HG03280 (cell line): ENCODE measurements around the gene NUDT4.
"Not testable (repeated sequence)": the region's sequence is repeated elsewhere in the genome, so short reads cannot be mapped to it uniquely, and the experiment has no call there.

Source experiments
- ATAC-seq: cut with Tn5 transposase; IDR thresholded peaks from one replicate; pipeline ENCODE4 v1.9.1; 2021; ENCODE audit warnings: mild to moderate bottlenecking, moderate library complexity; ENCODE audit not compliant: unreplicated experiment

NUDT4 gene

GRCh38 chr12:93426412-93426805 is 48.7 kb downstream of the NUDT4 start:
- no peak for ATAC-seq

GRCh38 chr12:93427779-93428564 is 50.2 kb downstream of the NUDT4 start:
- ATAC-seq: no peak

- no peak for ATAC-seq
These were observed 51.7 kb downstream of the NUDT4 start for GRCh38 chr12:93429448-93429847.

GRCh38 chr12:93429852-93430251 is 52.1 kb downstream of the NUDT4 start:
- ATAC-seq: no peak

- no peak for ATAC-seq
These were observed 52.6 kb downstream of the NUDT4 start for GRCh38 chr12:93430280-93430679.

GRCh38 chr12:93432031-93432430 is 54.3 kb downstream of the NUDT4 start:
- not testable (repeated sequence) for ATAC-seq

- ATAC-seq: no peak
These were observed 56.6 kb downstream of the NUDT4 start for GRCh38 chr12:93434256-93434865.

- no peak for ATAC-seq
These were observed 60.7 kb downstream of the NUDT4 start for GRCh38 chr12:93438266-93439050.

GRCh38 chr12:93440043-93440835 is 62.5 kb downstream of the NUDT4 start:
- no peak for ATAC-seq

GRCh38 chr12:93441081-93441616 is 63.4 kb downstream of the NUDT4 start:
- ATAC-seq: no peak

- peak; percentile 77 for ATAC-seq
These were observed 64.1 kb downstream of the NUDT4 start, which contains the start of gene UBE2N for GRCh38 chr12:93441617-93442410. UBE2N (minus strand) TSS chr12:93441947; CDS start chr12:93441884, 63 bp downstream.

GRCh38 chr12:93442411-93443340 is 65.0 kb downstream of the NUDT4 start:
- ATAC-seq: no peak

- ATAC-seq: no peak
These were observed 65.9 kb downstream of the NUDT4 start for GRCh38 chr12:93443576-93443975.

GRCh38 chr12:93447555-93448290 is 70.0 kb downstream of the NUDT4 start:
- no peak for ATAC-seq

GRCh38 chr12:93448796-93449195 is 71.1 kb downstream of the NUDT4 start:
- no peak for ATAC-seq

- ATAC-seq: peak; percentile 66
These were observed 71.6 kb downstream of the NUDT4 start for GRCh38 chr12:93449277-93449676.

GRCh38 chr12:93451423-93452158 is 73.9 kb downstream of the NUDT4 start:
- ATAC-seq: no peak
